AG04450 (cell line): Measurements from ENCODE around the gene PTK6. TPM values are rescaled to one million over a fixed set of nuclear protein-coding genes. Genes with fewer than 3 reads are reported as not detected.

Experiments used
- CTCF ChIA-PET: fragments of 300-600, 350-600 bp; formaldehyde crosslinking; extraction: SDS; loops from one replicate; lab custom pipeline; 2022; ENCODE audit warnings: antibody characterized with exemption, inconsistent platforms; lab: Charles Lee
- POLR2A ChIA-PET: fragments of 350-600 bp; formaldehyde crosslinking; extraction: SDS; loops from one replicate; lab custom pipeline; 2021; ENCODE audit warnings: antibody characterized with exemption, inconsistent platforms; lab: Yijun Ruan, JAX
- DNase-seq: peaks from one replicate; pipeline ENCODE4 v3.0.0-alpha.2; 2011; ENCODE audit warnings: low read depth, low spot score
- H3K27ac ChIP-seq: one replicate; pipeline ENCODE4 v1.5.1; 2012; ENCODE audit warnings: low read depth, low read length, control low read depth
- H3K27me3 ChIP-seq: one replicate; pipeline ENCODE4 v1.6.0; 2012; ENCODE audit warnings: low read length; ENCODE audit not compliant: control insufficient read depth, insufficient read depth
- H3K4me3 ChIP-seq: 2 replicates; pipeline ENCODE4 v1.5.1; 2011; ENCODE audit warnings: mild to moderate bottlenecking, low read depth, low read length, control low read depth
- H3K9me3 ChIP-seq: 2 replicates; pipeline ENCODE4 v1.5.1; 2012; ENCODE audit warnings: low read length; ENCODE audit not compliant: control insufficient read depth, insufficient read depth
- CTCF ChIP-seq: IDR thresholded peaks from 2 replicates; pipeline ENCODE4 v1.5.1; 2011; ENCODE audit warnings: low read depth, low read length, control low read depth, inconsistent platforms
- polyA plus RNA-seq: library from polyadenylated mRNA; depleted of rRNA; stranded (reverse); fragments of >200 nt; gene quantifications from 2 replicates; pipeline ENCODE4 v1.2.3, GENCODE V29; 2011

Gene PTK6
- polyA plus RNA-seq, 1 experiment: 0.02 TPM

- no peaks in the 10 kb centered on the region; the same call in 1 of the 2 replicates for H3K9me3 ChIP-seq
- H3K27me3 ChIP-seq: peaks cover 24% of the 10 kb centered on the region
- POLR2A ChIA-PET: no interaction called here
- no peak for TF ChIP-seq CTCF
- CTCF ChIA-PET: no interaction called here
- H3K4me3 ChIP-seq: no peak overlapping the region
- H3K27ac ChIP-seq: no peak overlapping the region
- DNase-seq: no peak
Observed at GRCh38 chr20:63542696-63543095, 5.5 kb upstream of the PTK6 start.

- CTCF ChIA-PET: no interaction called here
- no peak for TF ChIP-seq CTCF
- H3K4me3 ChIP-seq: no peak overlapping the region
- DNase-seq: no peak
- H3K9me3 ChIP-seq: no peaks in the 10 kb centered on the region; the same call in 1 of the 2 replicates
- no peak overlapping the region for H3K27ac ChIP-seq
- peaks cover 20% of the 10 kb centered on the region for H3K27me3 ChIP-seq
- POLR2A ChIA-PET: interaction anchor here (0.6 kb wide), 1 partner anchor 438 kb away, joined by 5 read pairs; no protein-coding TSS in a partner anchor
Observed at GRCh38 chr20:63542031-63542559, 4.9 kb upstream of the PTK6 start.

GRCh38 chr20:63541371-63541770 lies 4.2 kb upstream of the PTK6 start:
- CTCF ChIA-PET: no interaction called here
- Histone ChIP-seq H3K4me3 (no peak overlapping the region), H3K27ac (no peak overlapping the region), H3K27me3 (peaks cover 15% of the 10 kb centered on the region), H3K9me3 (no peaks in the 10 kb centered on the region; the same call in 1 of the 2 replicates)
- TF ChIP-seq CTCF: no peak
- DNase-seq: no peak
- POLR2A ChIA-PET: no interaction called here

- no peak for DNase-seq
Observed at GRCh38 chr20:63540417-63541186, 3.4 kb upstream of the PTK6 start.

More at GRCh38 chr20:63540417-63541186, 3.4 kb upstream of the PTK6 start:
- Histone ChIP-seq H3K4me3 (no peak overlapping the region), H3K27me3 (peaks cover 12% of the 10 kb centered on the region), H3K9me3 (no peaks in the 10 kb centered on the region; the same call in 1 of the 2 replicates), H3K27ac (no peak overlapping the region)
- ChIA-PET POLR2A (interaction anchor here (0.6 kb wide), 1 partner anchor 606 kb away, joined by 3 read pairs; no protein-coding TSS in a partner anchor), CTCF (no interaction called here)
- TF ChIP-seq CTCF: no peak
